Skin epidermis (tissue), 12 donors: ENCODE data around the gene FBXO33.
A peak's percentile ranks its signal among the peaks of the same experiment; 100 is the strongest.
"Not testable (repeated sequence)": the region's sequence is repeated elsewhere in the genome, so short reads cannot be mapped to it uniquely, and the experiment has no call there.

Experiments used
- H3K27ac ChIP-seq, 21 experiments: fragments of 200-600 bp; sonication (generic) in 11 of 21; one replicate each; pipeline ENCODE4 v1.5.0; 2020; ENCODE audit warnings: mild to moderate bottlenecking in 3 of 21, inconsistent platforms in 2 of 21, moderate library complexity in 2 of 21
- H3K4me3 ChIP-seq, 7 experiments: fragments of 200-600 bp; sonication (generic) in 2 of 7; one replicate each; pipeline ENCODE4 v1.5.0; 2020; ENCODE audit warnings: inconsistent platforms in 2 of 7, mild to moderate bottlenecking in 2 of 7, moderate library complexity in 1 of 7

FBXO33 gene

GRCh38 chr14:39376667-39377403 is 55.4 kb downstream of the FBXO33 start:
- peak overlapping the region in 14 of 21 experiments; percentile 20 to 81 (median 60) for H3K27ac ChIP-seq
- no peak overlapping the region for H3K4me3 ChIP-seq

GRCh38 chr14:39374851-39375250 is 57.4 kb downstream of the FBXO33 start:
- Histone ChIP-seq H3K27ac (peak overlapping the region in 3 of 21 experiments; percentile 31 to 81 (median 74)), H3K4me3 (no peak overlapping the region)

- H3K27ac ChIP-seq: no peak overlapping the region
- no peak overlapping the region for H3K4me3 ChIP-seq
Observed at GRCh38 chr14:39372656-39373055, 59.6 kb downstream of the FBXO33 start.

GRCh38 chr14:39370415-39370814 is 61.8 kb downstream of the FBXO33 start:
- Histone ChIP-seq H3K27ac (no peak overlapping the region), H3K4me3 (no peak overlapping the region)

GRCh38 chr14:39369029-39369428 is 63.2 kb downstream of the FBXO33 start:
- no peak overlapping the region for H3K4me3 ChIP-seq
- H3K27ac ChIP-seq: no peak overlapping the region

- H3K4me3 ChIP-seq: no peak overlapping the region
- no peak overlapping the region for H3K27ac ChIP-seq
Observed at GRCh38 chr14:39368261-39368959, 63.8 kb downstream of the FBXO33 start.

- H3K27ac ChIP-seq: no peak overlapping the region
Observed at GRCh38 chr14:39367387-39367751, 64.9 kb downstream of the FBXO33 start.

GRCh38 chr14:39366460-39367386 is 65.5 kb downstream of the FBXO33 start:
- H3K4me3 ChIP-seq: no peak overlapping the region
- no peak overlapping the region for H3K27ac ChIP-seq

More at GRCh38 chr14:39367387-39367751, 64.9 kb downstream of the FBXO33 start:
- H3K4me3 ChIP-seq: no peak overlapping the region

GRCh38 chr14:39365354-39365753 is 66.9 kb downstream of the FBXO33 start:
- Histone ChIP-seq H3K27ac (no peak overlapping the region), H3K4me3 (no peak overlapping the region)

- Histone ChIP-seq H3K4me3 (no peak overlapping the region), H3K27ac (no peak overlapping the region)
Observed at GRCh38 chr14:39364509-39364908, 67.7 kb downstream of the FBXO33 start.

GRCh38 chr14:39361556-39361955 is 70.7 kb downstream of the FBXO33 start:
- not testable (repeated sequence) for H3K27ac ChIP-seq

GRCh38 chr14:39360316-39360715 is 71.9 kb downstream of the FBXO33 start:
- no peak overlapping the region for H3K4me3 ChIP-seq
- no peak overlapping the region for H3K27ac ChIP-seq

More at GRCh38 chr14:39361556-39361955, 70.7 kb downstream of the FBXO33 start:
- H3K4me3 ChIP-seq: not testable (repeated sequence)

- not testable (repeated sequence) for H3K4me3 ChIP-seq, H3K27ac ChIP-seq
Observed at GRCh38 chr14:39359069-39359468, 73.2 kb downstream of the FBXO33 start.

GRCh38 chr14:39351708-39352107 is 80.5 kb downstream of the FBXO33 start:
- H3K27ac ChIP-seq: no peak overlapping the region
- H3K4me3 ChIP-seq: no peak overlapping the region

GRCh38 chr14:39350866-39351265 is 81.4 kb downstream of the FBXO33 start:
- Histone ChIP-seq H3K27ac (no peak overlapping the region), H3K4me3 (no peak overlapping the region)
